Dermis microvascular lymphatic vessel endothelial cell (primary cell): ENCODE data around the gene MLKL. TPM values are rescaled to one million over a fixed set of nuclear protein-coding genes. Genes with fewer than 3 reads are reported as not detected.

Source experiments
- DNase-seq, 2 donors: peaks; one replicate each; pipeline versions ENCODE4 v3.0.0 to v3.0.0-alpha.2; 2010; ENCODE audit warnings: low read depth in 2 of 2
- total RNA-seq: library from RNA; depleted of rRNA; stranded (reverse); fragments of >200 nt; gene quantifications from 2 replicates; pipeline ENCODE4 v1.2.1, GENCODE V29; 2014

Gene MLKL
- 9.6 and 14.4 TPM in 2 replicates for total RNA-seq

DNA sequence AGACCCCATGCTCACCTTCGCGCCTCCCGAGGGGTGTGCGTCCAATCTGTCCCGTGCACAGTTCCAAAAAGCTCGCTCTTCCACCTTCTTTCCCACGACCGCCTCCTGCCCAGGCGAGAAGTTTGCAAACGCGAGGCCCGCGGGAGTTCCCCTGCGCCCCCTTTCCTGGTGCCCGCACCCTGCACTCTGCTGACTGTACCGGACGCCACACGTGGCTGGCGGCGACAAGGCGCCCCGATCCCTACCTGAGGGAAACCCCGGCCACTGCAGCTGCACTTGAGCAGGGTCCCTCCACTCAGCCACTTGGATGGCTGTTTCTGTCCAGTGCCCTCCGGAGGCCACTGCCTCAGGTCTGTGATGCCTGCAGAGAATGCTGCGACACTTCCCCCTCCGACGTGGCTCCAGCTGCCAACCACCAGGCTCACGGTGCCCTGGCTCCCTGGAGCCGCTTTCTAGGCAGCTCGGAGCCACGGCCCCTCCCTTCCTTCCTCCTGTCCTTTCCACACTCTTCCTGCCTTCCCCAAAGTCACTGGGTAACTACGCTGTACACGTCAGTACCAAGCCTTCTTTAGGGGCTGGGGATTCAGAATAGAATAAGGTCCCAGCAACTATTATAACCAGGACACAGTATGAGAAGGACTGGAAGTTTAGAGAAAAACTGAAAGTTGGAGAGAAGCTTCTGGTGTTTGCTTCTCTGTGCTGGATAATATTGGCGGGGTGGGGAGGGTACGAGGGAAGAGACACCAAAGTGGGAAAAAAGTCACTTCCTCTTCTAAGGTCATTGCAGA is at the start of gene MLKL:
Gene MLKL, minus strand, starts transcription at position 425 of the 788 bp plus-strand sequence. CDS start 5,105 bp downstream, outside the sequence.
- DNase-seq = peak; percentile 17 to 66

DNA sequence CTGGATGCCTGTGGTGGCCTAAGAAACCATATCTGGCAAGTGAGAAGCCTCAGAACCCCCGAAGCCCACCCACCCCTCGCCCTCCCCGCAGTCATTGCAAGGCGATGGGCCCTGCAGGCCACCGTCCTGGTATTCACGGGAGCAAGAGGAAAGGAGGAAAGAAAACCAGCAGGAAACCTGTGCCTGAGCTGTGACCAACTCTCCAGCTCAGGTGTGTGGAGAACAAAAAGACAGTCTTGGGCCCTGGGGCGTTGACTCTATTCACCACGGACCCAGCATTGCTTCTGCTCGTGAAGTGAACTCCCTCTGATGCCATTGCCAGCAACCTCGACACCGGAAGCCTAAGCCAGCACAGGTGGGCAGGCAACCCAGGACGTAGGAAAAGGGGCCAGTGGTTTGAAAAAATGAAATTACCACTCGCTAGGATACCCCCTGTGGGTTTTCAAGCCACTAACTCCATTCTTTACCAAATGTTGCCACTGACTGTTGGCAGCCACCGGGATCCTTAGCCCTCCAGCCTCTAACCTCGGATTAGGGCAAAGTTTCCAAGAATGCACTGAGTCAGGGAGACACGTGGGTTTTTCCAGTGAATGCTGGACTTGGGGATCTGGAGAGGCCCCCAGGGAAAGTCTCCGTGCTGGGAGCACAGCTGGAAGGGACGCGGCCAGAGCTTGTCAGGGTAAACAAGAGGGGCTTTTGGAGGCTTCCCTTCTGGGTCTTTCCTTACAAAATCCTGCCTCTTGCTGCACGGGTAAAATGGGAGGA is 48.8 kb upstream of the MLKL start:
- no peak for DNase-seq

DNA sequence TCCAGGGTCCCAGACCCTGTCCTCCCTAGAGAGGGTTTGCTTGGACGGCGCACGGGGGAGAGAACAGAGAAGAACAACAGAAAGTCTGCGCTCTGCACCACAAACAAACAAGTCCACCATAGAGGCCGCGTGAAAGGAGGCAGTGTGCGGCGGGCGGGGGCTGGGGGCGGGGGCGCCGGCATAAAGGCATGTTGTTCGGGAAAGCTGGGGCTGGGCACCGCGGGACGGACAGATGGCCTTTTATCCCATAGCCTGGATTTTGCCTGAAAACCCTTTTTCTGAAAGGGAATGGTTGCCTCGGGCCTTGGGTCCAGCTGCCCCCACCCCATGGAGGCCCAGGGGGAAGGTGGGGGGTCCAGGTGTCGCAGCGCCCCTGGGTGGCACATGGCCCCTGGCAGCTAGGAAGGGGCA is 48.0 kb upstream of the MLKL start:
- no peak for DNase-seq

DNA sequence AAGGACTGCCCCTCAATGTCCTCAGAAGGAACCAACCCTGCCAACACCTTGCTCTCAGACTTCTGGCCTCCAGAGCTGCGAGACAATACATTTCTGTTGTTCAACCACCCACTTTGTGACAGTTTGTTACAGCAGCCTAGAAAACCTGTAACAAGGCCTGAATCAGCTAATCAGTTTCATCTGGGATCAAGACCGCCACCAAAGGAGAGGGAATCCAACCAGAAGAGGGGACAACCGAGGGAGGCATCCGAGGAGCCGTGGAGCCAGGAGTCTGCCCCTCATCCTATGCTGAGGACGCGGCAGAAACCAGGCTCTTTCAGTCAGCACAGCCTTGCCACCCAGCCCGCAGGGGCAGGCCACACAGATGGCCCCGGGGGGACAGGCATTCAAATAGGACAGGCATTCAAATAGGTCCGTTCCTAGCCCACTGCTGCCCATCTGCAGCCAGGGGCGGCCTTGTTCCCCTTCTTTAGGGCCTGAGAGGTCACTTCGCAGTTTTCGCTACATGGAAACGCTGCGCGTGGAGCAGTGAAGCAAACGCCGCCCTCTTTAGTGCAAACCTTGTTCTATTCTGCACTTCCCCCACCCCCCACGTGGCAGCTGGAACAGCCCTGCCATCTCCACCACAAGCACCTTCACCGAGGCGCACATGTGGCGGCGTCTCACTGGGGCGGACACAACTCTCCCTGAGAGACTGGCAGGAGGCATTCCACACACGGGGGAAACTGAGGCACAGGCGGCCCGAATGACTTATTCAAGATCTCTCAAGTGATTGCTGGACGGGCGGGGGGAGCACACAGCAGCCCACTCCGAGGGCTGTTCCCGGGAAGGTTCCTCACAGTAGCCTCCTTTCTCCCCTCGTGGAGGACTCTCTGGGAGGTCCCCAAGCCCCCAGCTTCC is 47.3 kb upstream of the MLKL start:
- DNase-seq = no peak

DNA sequence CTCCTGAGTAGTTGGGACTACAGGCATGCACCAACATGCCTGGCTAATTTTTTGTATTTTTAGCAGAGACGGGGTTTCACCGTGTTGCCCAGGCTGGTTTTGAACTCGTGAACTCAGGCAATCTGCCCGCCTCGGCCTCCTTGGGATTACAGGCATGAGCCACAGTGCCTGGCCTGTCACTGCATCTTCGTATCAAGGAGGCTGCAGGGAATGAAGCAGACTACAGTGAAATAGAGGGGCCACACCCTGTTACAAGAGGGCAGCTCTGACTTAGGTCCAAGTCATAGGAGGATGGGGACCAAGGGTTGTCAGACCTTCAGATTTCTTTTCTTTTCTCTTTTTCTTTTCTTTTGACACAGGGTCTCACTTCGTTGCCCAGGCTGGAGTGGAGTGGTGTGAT is 45.3 kb upstream of the MLKL start:
- no peak for DNase-seq

DNA sequence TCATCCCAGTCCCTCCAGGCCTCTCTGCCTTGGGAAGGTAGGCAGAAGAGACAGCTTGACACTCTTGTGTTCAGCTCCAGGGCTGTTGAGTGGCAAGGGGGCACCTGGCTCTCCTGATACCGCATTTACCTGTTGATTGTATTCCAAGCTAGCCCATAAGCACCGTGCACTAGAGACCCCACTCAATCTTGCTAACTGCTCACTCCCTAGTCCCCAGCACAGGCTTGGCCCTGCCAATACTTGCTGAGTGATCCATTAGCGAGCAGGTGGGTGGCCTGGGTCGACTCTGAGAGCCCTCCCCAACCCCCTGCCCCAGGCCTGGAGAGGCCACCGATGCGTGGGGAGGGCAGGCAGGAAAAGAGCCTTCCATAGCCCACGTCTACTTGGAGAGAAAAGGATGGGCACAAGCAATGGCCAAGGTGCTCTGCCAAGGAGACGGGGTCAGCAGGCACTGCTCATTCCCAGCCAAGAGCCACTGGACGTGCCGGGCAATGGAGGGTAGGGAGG is 44.5 kb upstream of the MLKL start:
- DNase-seq = no peak

DNA sequence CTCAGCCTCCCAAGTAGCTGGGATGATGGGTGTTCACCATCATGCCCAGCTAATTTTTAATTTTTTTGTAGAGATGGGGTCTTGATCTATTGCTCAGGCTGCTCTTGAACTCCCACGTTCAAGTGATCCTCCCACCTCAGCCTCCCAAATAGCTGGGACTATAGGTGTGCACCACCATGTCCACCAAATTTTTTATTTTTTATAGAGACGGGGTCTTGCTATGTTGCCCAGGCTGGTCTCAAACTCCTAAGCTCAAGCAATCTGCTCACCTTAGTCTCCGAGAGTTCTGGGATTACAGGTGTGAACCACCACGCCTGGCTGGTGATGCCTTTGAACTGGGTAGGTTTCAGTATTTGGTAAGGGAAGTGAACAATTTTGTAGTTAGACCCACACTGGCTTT is 43.9 kb upstream of the MLKL start:
- no peak for DNase-seq

DNA sequence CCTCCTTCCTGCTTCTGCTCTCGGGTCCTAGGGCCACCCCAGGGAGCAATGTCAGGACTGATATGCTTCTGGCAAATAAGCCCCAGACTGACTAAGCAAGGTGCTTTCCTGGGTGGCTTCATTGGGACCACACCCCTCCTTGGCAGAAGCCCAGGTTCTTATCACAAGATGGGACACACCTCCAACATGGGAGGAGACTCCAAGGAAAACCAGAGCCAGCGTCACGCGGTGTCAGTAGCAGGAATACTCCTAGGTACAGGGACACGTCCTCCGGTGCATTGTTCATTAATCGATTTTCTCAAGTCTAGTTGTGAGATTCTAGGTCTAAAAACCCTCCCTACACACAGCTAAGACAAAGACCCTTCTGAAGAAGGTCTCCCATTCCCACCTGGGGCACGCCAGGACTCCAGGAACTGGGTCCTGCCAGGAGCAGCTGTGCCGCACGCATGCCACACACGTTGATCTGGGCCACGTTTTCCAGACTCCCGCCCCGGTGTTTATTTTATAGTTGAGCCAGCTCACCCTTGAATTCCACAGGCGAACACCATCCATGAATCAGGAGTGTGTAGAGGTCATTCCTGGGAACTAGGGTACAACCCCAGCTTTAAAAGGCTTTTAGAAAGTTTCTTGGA is 43.1 kb upstream of the MLKL start:
- no peak for DNase-seq

DNA sequence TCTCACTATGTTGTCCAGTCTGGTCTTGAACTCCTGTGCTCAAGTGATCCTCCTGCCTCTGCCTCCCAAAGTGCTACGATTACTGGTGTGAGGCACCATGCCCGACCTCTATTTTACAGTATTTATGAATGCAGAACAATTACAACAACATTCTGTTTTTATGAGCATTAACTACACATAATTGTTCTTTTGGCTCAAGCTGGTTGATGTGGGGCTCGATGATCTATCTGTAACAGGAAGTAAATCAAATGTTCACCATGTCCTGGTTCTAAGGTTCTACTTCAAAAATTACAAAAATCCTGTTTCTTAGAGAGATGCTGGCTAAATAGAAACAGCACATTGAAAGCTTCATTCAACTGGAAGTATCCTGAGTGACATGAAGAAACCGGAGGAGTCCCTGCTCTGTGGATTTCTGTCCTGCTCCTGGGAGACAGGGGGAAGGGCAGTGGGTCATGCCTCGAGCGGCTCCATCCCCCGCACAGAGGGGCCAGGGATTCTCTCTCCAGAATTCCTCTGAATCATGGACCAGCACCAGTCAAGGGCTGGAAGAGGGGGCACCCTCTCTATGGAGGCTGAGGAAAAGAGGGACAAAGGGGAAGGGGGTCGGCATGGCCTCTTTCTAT is 42.5 kb upstream of the MLKL start:
- DNase-seq = no peak

DNA sequence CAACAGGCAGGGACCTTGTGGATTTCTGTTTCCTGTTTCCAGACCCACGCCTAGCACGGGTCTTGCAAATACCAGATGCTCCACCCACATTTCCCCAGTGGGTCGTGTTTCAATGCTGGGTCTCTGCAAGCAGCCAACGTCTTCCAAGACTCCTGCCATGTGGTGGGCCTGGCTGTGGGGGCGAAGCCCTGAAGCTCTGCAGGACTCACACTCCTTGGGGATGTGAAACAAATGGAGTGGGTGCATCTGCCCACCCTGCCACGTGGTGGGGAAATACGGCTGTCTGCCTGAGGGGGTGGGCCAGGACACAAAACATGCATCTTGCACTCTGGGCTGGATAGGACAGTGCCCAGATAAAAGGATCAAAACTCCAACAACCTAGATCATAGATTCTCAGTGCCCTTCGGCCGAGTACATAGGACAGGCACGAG is 41.4 kb upstream of the MLKL start:
- DNase-seq = no peak

DNA sequence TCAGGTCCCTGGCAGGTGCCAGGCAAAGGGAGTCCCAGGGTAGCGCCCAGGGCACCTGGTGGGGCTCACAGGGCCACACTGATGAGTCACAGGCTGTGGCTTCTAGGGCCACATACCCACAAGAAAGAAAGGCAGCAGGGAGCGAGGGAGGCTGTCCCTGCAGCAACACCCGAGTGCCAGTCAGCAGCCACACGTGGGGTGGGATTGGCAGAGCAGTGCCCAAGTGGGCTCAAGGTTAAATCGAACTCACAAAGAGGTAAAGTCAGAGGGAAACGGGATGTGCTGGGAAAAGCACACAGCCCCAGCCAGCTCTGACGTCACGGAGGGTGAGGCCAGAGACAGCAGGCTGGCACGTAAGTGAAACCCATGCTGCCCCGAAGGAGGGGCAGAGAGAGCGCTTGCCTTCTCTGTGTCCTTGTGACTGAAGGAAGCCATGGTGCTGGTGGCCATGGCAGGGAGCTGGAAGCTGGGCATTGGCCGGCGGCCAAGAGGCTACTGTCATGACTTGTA is 40.2 kb upstream of the MLKL start:
- DNase-seq = peak; percentile 14 to 17

DNA sequence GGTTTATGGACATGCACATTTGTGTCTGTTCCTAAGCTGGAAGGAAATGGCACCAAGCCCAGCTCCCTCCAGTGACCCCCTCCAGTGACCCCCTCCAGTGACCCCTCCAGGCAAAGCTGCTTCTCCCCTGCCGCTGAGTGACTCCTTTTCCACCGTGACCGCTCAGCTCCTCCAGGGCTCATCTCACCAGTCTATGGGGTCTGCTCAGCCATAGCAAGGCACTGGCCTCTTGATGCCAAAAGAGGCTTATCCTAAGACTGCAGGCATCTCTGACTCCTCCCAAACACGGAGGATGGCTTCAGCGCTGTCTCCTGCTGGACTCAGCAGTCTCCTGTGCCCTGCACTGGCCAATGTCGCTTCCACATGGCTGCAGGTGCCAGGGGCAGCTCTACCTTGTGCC is 38.6 kb upstream of the MLKL start:
- no peak for DNase-seq

DNA sequence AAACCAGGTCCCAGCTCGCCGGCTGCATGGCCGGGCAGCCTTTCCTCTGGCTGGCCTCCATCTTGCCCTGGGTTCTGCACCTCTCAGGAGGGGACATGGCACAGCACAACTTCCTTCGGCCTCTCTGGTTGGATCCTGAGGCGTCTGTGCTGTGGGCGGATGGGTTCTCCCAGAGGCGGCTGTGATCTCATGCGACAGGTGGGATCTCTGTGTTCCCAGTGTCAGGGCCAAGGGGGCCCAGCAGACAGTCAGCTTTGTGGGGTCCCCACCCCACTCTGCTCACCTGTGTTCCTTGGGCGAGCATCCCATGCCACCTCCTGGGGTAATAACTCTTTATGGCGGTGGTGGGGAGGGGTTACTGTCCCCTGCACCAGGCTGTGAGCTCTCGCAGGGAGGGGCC is 38.2 kb upstream of the MLKL start:
- no peak for DNase-seq

DNA sequence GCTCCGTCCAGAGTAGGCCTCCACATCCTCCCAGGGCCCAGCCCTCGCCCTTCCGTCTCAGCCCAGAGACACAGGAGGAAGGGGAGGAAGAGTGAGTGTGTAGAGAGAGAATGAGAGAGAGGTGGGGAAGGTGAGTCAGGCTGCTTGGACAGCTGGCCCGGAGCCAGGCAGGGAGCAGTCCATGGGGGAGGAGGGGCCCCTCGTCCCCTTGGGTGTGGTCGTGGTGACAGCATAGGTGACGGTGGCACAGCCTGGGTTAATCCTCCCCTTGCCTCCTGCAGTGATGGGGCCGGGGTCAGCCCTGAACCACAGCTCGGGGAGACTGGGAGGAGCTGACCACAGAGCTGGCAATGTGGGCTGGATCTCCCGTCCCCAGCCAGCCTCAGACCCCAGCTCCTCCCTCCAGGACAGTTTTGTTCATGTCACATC is 37.5 kb upstream of the MLKL start:
- DNase-seq = peak in 1 of 2 donors; percentile 37

DNA sequence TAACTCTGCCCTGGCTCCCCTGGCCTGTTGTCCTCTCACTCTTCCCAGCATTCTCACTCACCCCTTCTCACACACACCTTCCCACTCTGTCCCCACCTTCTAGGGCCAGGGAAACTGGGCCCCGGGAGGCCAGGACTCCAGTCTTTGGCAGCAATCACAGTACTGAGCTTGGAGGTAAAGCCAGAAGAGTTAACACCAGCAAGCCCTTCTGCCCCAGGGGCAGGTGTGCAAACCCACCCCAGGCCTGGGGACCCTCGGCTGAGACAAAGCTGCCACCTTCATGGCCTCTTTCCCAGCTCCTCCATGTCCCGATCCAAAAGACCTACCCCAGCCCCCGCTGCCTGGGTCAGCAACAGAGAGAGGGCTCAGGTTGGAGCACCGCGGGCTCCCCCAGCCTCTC is 36.9 kb upstream of the MLKL start:
- no peak for DNase-seq

DNA sequence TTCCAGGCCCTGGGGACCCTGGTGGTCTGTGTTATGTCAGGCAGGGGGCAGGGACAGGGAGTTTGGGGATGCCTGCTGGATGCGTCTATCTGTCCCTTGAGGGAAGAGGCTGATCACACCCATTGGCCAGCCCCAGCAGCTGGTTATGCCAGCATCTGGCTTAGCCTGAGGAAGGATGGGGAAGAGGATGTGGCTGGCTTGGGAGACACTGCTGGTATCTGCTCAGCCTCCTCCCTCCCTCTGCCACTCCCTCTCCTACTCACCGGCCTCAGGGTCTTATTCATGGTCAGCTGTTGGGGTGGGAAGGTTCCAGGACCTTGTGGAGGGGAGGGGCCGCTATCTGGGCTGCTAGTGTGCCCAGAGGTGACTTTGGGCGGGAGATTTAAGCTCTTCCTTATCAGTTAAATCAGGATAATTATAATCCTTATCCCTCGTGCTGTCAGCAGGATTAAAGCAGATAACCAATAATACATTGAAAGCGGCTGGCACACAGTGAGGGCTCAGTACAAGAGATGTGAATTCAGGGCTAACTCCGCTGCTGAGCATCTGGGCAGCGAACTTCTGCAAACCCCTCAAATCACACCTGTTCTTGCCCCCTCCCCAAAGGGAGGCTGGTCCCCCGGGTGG is 36.0 kb upstream of the MLKL start:
- DNase-seq = no peak

DNA sequence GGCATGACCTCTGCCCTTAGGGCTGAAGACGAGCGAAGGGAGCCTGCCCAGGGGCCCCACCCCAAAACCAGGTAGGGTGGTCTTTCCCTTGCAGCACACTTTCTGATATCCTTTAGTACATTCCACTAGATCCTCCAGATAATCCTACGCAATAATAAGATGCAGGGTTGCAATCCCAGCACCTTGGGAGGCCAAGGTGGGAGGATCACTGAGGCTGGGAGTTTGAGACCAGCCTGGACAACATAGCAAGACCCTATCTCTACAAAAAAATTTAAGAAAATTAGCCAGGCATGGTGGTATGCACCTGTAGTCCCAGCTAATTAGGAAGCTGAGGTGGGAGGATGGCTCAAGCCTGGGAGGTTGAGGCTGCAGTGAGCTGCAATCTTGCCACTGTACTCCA is 34.9 kb upstream of the MLKL start:
- no peak for DNase-seq

DNA sequence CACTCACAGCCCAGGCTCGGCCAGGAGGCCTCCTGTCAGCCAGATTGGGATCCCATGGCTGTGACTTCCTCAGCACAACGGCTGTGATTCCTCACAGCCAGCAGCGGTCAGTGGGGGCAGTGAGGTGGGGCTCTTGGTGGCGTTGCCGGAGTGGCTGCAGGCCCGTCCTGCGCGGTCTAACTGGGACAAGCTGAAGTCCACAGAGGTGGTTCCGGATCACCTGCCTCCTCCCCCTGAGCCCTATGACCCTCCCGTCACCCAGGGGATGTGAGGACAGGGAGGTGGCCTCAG is 34.4 kb upstream of the MLKL start:
- DNase-seq = no peak

DNA sequence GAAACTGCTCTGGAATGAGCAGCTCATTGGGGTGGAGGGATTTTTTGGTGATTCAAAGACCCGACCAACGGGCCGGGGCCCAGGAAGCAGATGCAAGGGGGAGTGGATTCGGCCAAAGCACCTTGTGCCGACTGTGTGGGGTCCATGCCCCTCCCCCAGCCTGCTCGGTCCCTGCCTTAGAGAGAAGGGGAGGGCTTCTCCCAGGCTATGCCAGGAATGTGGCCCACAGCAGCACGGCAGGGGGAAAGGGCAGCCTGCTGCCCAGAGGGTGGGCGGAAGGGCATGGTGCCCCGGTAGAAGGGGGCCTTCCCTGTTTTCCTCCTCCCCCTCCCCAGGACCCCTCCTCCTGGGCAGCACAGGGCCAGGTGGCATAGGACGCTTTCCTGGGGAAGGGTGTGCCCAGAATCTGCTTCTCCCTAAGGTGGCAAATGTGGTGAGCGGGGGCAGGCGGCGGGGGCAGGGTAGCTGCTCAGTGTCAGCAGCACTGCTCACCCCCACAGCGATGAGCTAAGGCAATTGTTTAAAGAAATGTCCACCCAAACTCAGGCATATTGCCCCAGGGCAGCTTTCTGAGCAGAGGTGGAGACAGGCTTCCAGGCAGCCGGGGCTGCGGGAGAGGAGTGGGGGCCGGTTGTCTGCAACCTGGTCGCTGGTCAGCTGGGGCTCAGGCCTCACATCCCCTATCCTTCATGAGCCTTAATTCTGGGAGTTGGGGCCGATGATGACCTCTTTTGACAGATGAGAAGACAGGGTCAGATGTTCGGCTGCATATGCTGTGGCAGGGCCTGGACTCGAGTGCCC is 33.9 kb upstream of the MLKL start:
- no peak for DNase-seq
